Measurements from ENCODE around the gene ADPRM. TPM values are rescaled to one million over a fixed set of nuclear protein-coding genes. Genes with fewer than 3 reads are reported as not detected.

Gene ADPRM
- total RNA-seq, 1 experiment from 2014 or later = 7.4 TPM

- H3K4me3 Mint-ChIP-seq = no peak overlapping the region
- no peak for DNase-seq (ENCODE audit: low spot score)
- TF ChIP-seq OVOL2 (CRISPR knock-in tag; IDR thresholded peaks at IDR 0.05; ENCODE audit: borderline replicate concordance) = no peak
- TF ChIP-seq, protein P1, sequence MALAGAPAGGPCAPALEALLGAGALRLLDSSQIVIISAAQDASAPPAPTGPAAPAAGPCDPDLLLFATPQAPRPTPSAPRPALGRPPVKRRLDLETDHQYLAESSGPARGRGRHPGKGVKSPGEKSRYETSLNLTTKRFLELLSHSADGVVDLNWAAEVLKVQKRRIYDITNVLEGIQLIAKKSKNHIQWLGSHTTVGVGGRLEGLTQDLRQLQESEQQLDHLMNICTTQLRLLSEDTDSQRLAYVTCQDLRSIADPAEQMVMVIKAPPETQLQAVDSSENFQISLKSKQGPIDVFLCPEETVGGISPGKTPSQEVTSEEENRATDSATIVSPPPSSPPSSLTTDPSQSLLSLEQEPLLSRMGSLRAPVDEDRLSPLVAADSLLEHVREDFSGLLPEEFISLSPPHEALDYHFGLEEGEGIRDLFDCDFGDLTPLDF (CRISPR knock-in tag; IDR thresholded peaks at IDR 0.05) = no peak
- no peak for TF ChIP-seq STAT6 (CRISPR knock-in tag; conservative IDR thresholded peaks at IDR 0.05; ENCODE audit: low read depth)
- TF ChIP-seq, protein P2, sequence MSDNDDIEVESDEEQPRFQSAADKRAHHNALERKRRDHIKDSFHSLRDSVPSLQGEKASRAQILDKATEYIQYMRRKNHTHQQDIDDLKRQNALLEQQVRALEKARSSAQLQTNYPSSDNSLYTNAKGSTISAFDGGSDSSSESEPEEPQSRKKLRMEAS (CRISPR knock-in tag; IDR thresholded peaks at IDR 0.05) = no peak
- no peak for TF ChIP-seq SMAD3 (CRISPR knock-in tag; IDR thresholded peaks at IDR 0.05; ENCODE audit: borderline replicate concordance)
- no peak for TF ChIP-seq TCF7 (CRISPR knock-in tag; IDR thresholded peaks at IDR 0.05; ENCODE audit: low read depth)
- TF ChIP-seq ZNF423 (CRISPR knock-in tag; IDR thresholded peaks at IDR 0.05) = no peak
- no peak for TF ChIP-seq RELA (CRISPR knock-in tag; IDR thresholded peaks at IDR 0.05; ENCODE audit: borderline replicate concordance)
- no peak for TF ChIP-seq ZNF317 (CRISPR knock-in tag; IDR thresholded peaks at IDR 0.05; ENCODE audit: borderline replicate concordance, low read depth)
- TF ChIP-seq GABPB1 (CRISPR knock-in tag; IDR thresholded peaks at IDR 0.05) = no peak
- TF ChIP-seq AR (CRISPR knock-in tag; IDR thresholded peaks at IDR 0.05) = no peak
- TF ChIP-seq GTF2I (CRISPR knock-in tag; conservative IDR thresholded peaks at IDR 0.05) = no peak
- no peak for TF ChIP-seq ZSCAN18 (CRISPR knock-in tag; IDR thresholded peaks at IDR 0.05)
- TF ChIP-seq ERG (CRISPR knock-in tag; IDR thresholded peaks at IDR 0.05) = no peak
- TF ChIP-seq IRF1 (CRISPR knock-in tag; IDR thresholded peaks at IDR 0.05) = no peak
- TF ChIP-seq, protein P3, sequence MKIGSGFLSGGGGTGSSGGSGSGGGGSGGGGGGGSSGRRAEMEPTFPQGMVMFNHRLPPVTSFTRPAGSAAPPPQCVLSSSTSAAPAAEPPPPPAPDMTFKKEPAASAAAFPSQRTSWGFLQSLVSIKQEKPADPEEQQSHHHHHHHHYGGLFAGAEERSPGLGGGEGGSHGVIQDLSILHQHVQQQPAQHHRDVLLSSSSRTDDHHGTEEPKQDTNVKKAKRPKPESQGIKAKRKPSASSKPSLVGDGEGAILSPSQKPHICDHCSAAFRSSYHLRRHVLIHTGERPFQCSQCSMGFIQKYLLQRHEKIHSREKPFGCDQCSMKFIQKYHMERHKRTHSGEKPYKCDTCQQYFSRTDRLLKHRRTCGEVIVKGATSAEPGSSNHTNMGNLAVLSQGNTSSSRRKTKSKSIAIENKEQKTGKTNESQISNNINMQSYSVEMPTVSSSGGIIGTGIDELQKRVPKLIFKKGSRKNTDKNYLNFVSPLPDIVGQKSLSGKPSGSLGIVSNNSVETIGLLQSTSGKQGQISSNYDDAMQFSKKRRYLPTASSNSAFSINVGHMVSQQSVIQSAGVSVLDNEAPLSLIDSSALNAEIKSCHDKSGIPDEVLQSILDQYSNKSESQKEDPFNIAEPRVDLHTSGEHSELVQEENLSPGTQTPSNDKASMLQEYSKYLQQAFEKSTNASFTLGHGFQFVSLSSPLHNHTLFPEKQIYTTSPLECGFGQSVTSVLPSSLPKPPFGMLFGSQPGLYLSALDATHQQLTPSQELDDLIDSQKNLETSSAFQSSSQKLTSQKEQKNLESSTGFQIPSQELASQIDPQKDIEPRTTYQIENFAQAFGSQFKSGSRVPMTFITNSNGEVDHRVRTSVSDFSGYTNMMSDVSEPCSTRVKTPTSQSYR (CRISPR knock-in tag; IDR thresholded peaks at IDR 0.05) = no peak
- no peak for TF ChIP-seq CTCF (IDR thresholded peaks at IDR 0.05)
- peaks cover 58% of the 10 kb centered on the region for H3K4me1 Mint-ChIP-seq
- POLR2A ChIA-PET = no interaction called here
- H3K27ac Mint-ChIP-seq = no peak overlapping the region; the same call in 1 of the 2 replicates
- no peaks in the 10 kb centered on the region for H3K9me3 Mint-ChIP-seq
- no peaks in the 10 kb centered on the region for H3K36me3 Mint-ChIP-seq
- no peak for ATAC-seq
- no peaks in the 10 kb centered on the region for H3K27me3 Mint-ChIP-seq (ENCODE audit: low read depth)
- CTCF ChIA-PET = interaction anchor here (0.6 to 1.7 kb wide), 4 partner anchors 9 to 118 kb away, joined by 3 to 7 read pairs (median 4); no protein-coding TSS in a partner anchor
Measured at GRCh38 chr17:10758062-10758461, 60.7 kb downstream of the ADPRM start.

Measured in WTC11 (cell line).